IMR-90 (cell line): Measurements from ENCODE around the gene SDHC.

Source experiments
- CTCF ChIP-seq: conservative IDR thresholded peaks from 2 replicates; pipeline ENCODE4 v1.5.1; 2012; ENCODE audit warnings: mild to moderate bottlenecking, low read depth, low read length, improper control_type of control experiment
- ELK1 ChIP-seq: fragments of 150-350 bp; IDR thresholded peaks from 2 replicates; pipeline ENCODE4 v1.6.1; 2016; ENCODE audit warnings: low read depth, mild to moderate bottlenecking, low read length, moderate library complexity, borderline replicate concordance
- MXI1 ChIP-seq: IDR thresholded peaks from 2 replicates; pipeline ENCODE4 v1.6.1; 2012; ENCODE audit warnings: low read depth, mild to moderate bottlenecking, low read length, moderate library complexity, borderline replicate concordance
- POLR2A ChIP-seq: IDR thresholded peaks from 2 replicates; pipeline ENCODE4 v1.6.1; 2012; ENCODE audit warnings: mild to moderate bottlenecking, low read depth, low read length
- RCOR1 ChIP-seq: IDR thresholded peaks from 2 replicates; pipeline ENCODE4 v1.6.1; 2012; ENCODE audit warnings: mild to moderate bottlenecking, low read length, improper control_type of control experiment; ENCODE audit not compliant: insufficient replicate concordance

- no peak for TF ChIP-seq MXI1
- TF ChIP-seq RCOR1, result no peak
- no peak for TF ChIP-seq CTCF
- no peak for TF ChIP-seq POLR2A
- no peak for TF ChIP-seq ELK1
These were observed 74.5 kb downstream of the SDHC start for GRCh38 chr1:161388639-161389038.
